ENCODE data around the gene HOXA2.

- no peak for TF ChIP-seq POLR2A (IDR thresholded peaks at IDR 0.05)
- no peak for TF ChIP-seq CTCF (IDR thresholded peaks at IDR 0.05)
- TF ChIP-seq POLR2AphosphoS5 (IDR thresholded peaks at IDR 0.05), result no peak
These were observed 10.3 kb downstream of the HOXA2 start for GRCh38 chr7:27091941-27092818.

Data from suprapubic skin (tissue), 4 donors.